Endothelial cell of umbilical vein (primary cell): ENCODE data around the gene ARGLU1. TPM values are rescaled to one million over a fixed set of nuclear protein-coding genes. Genes with fewer than 3 reads are reported as not detected.

Source experiments
- BruUV-seq: library from RNA; stranded (reverse); fragments of 400-500 nt; replicated peaks from 2 replicates; lab custom pipeline; 2021; lab: Mats Ljungman, UMichigan
- CTCF ChIA-PET: fragments of 300-600, 350-600 bp; sonication (Branson Sonifier 250); formaldehyde crosslinking; loops from one replicate; lab custom pipeline; 2021; ENCODE audit warnings: antibody characterized with exemption, inconsistent platforms; lab: Charles Lee
- POLR2A ChIA-PET: fragments of 300-600, 350-600 bp; sonication (Branson Sonifier 250); formaldehyde crosslinking; loops from one replicate; lab custom pipeline; 2021; ENCODE audit warnings: antibody characterized with exemption, inconsistent platforms; lab: Charles Lee
- DNase-seq: peaks from one replicate; pipeline ENCODE4 v3.0.0-alpha.2; 2011; ENCODE audit warnings: low read depth, low spot score
- FAIRE-seq: peaks from 2 replicates; lab custom pipeline; 2011; peaks lifted over from hg19 to GRCh38; lab: Jason Lieb, UNC
- H2AFZ ChIP-seq: 2 replicates; pipeline ENCODE4 v1.6.0; 2012; ENCODE audit warnings: low read depth, low read length, control low read depth, inconsistent platforms
- H3K27ac ChIP-seq: 2 replicates; pipeline ENCODE4 v1.5.1; 2011; ENCODE audit warnings: low read depth, mild to moderate bottlenecking, control low read depth, low read length, moderate library complexity; ENCODE audit not compliant: insufficient read depth
- H3K27me3 ChIP-seq, 2 experiments: 2 replicates each; pipeline versions ENCODE4 v1.6.0 to v1.6.1; 2011; ENCODE audit warnings: low read length in 2 of 2, mixed read lengths in 1 of 2; ENCODE audit not compliant: control insufficient read depth in 2 of 2, insufficient read depth in 2 of 2
- H3K36me3 ChIP-seq, 2 experiments: 2 replicates in 1 of 2; 3 replicates in 1 of 2; pipeline ENCODE4 v1.5.1; 2011; ENCODE audit warnings: low read length in 2 of 2, mild to moderate bottlenecking in 1 of 2, moderate library complexity in 1 of 2; ENCODE audit not compliant: control insufficient read depth in 2 of 2, insufficient read depth in 2 of 2; ENCODE audit errors: extremely low read depth in 1 of 2
- H3K4me1 ChIP-seq: 3 replicates; pipeline ENCODE4 v1.5.1; 2011; ENCODE audit warnings: mild to moderate bottlenecking, low read length; ENCODE audit not compliant: control insufficient read depth, insufficient read depth; ENCODE audit errors: extremely low read depth
- H3K4me2 ChIP-seq: 2 replicates; pipeline ENCODE4 v1.6.1; 2011; ENCODE audit warnings: low read length, control low read depth, mixed read lengths; ENCODE audit not compliant: insufficient read depth
- H3K4me3 ChIP-seq, 3 experiments: fragments of 200-600 bp in 1 of 3; sonication (generic), shearing (Covaris generic) in 1 of 3; replicated peaks in 1 of 3; 2 replicates each; pipeline ENCODE4 v1.5.1; 2011 to 2016; ENCODE audit warnings: control low read depth in 3 of 3, low read length in 3 of 3, mild to moderate bottlenecking in 2 of 3, inconsistent platforms in 1 of 3, low read depth in 1 of 3, moderate library complexity in 1 of 3; ENCODE audit not compliant: insufficient read depth in 1 of 3
- H3K79me2 ChIP-seq: 2 replicates; pipeline ENCODE4 v1.6.0; 2012; ENCODE audit warnings: low read length, inconsistent platforms; ENCODE audit not compliant: control insufficient read depth, insufficient read depth
- H3K9ac ChIP-seq: replicated peaks from 2 replicates; pipeline ENCODE3; 2011; ENCODE audit warnings: low read length, control low read depth; ENCODE audit not compliant: insufficient read depth; ENCODE audit errors: extremely low read depth
- H3K9me1 ChIP-seq: replicated peaks from 3 replicates; pipeline ENCODE4 v1.6.0; 2011; ENCODE audit warnings: mild to moderate bottlenecking, low read length; ENCODE audit not compliant: control insufficient read depth, insufficient read depth; ENCODE audit errors: extremely low read depth
- H3K9me3 ChIP-seq: replicated peaks from 2 replicates; pipeline ENCODE4 v1.5.1; 2012; ENCODE audit warnings: low read length, inconsistent platforms; ENCODE audit not compliant: control insufficient read depth, insufficient read depth
- H4K20me1 ChIP-seq: replicated peaks from 2 replicates; pipeline ENCODE3; 2011; ENCODE audit warnings: mild to moderate bottlenecking, low read length; ENCODE audit not compliant: control insufficient read depth, insufficient read depth; ENCODE audit errors: extremely low read depth
- EZH2 ChIP-seq: IDR thresholded peaks from 2 replicates; pipeline ENCODE4 v1.6.1; 2012; ENCODE audit warnings: borderline replicate concordance, low read depth, mild to moderate bottlenecking, moderate library complexity, low read length, inconsistent platforms; ENCODE audit not compliant: severe bottlenecking
- FOS ChIP-seq: IDR thresholded peaks from 2 replicates; pipeline ENCODE4 v1.6.1; 2011; ENCODE audit warnings: mild to moderate bottlenecking, low read length, moderate library complexity, borderline replicate concordance; ENCODE audit not compliant: insufficient read depth
- GATA2 ChIP-seq: IDR thresholded peaks from 2 replicates; pipeline ENCODE4 v1.7.0; 2011; ENCODE audit warnings: low read depth, mild to moderate bottlenecking, moderate library complexity, mixed read lengths, low read length; ENCODE audit not compliant: insufficient read length, insufficient read depth
- JUN ChIP-seq: IDR thresholded peaks from 2 replicates; pipeline ENCODE4 v1.6.1; 2011; ENCODE audit warnings: borderline replicate concordance, low read depth; ENCODE audit not compliant: insufficient read length, insufficient read depth
- dilution Hi-C: fragments of 300-500 bp; cut with MboI; formaldehyde crosslinking; loops from one replicate; pipeline ENCODE4 v1.15.0; 2019; ENCODE audit warnings: low sequenced_read_pairs; ENCODE audit not compliant: extremely low pct_ligation_motif_present
- intact Hi-C: fragments of 100-400 bp; cut with micrococcal nuclease; formaldehyde crosslinking; loops from one replicate; pipeline ENCODE4 v1.10.0; 2022
- polyA plus RNA-seq, 4 experiments: library from polyadenylated mRNA; depleted of rRNA in 3 of 4; stranded (reverse) in 3 of 4; unstranded in 1 of 4; fragments of >200 nt; gene quantifications; 2 replicates each; pipeline versions ENCODE4 v1.2.1 to v1.2.3, GENCODE V29; 2011 to 2012; ENCODE audit warnings: missing spikeins in 1 of 4
- total RNA-seq: library from RNA; stranded (reverse); gene quantifications from 2 replicates; pipeline ENCODE4 v1.2.3, GENCODE V29; 2021
- TF ChIP-seq, protein P1 (sequence below), 2 donors: IDR thresholded peaks; 1 replicate in 1 of 2; 2 replicates in 1 of 2; pipeline ENCODE4 v1.5.1; 2011; ENCODE audit warnings: low read length in 2 of 2, mild to moderate bottlenecking in 2 of 2, moderate library complexity in 2 of 2, control low read depth in 1 of 2, inconsistent platforms in 1 of 2, low read depth in 1 of 2; ENCODE audit not compliant: insufficient read depth in 1 of 2; ENCODE audit errors: extremely low read depth in 1 of 2

The ARGLU1 gene
- total and polyA plus RNA-seq, 2 donors (not counting 3 experiments of a cell fraction or from before 2014, with no cell fraction given) = 44.4 to 111 TPM

GRCh38 chr13:106587787-106588186 is 19.9 kb upstream of the ARGLU1 start:
- no peaks in the 10 kb centered on the region for H3K9me1 ChIP-seq
- CTCF ChIA-PET = interaction anchor here (1.6 kb wide), 1 partner anchor 32 kb away, joined by 3 read pairs; no protein-coding TSS in a partner anchor
- no peak for DNase-seq

GRCh38 chr13:106586648-106587166 is 18.8 kb upstream of the ARGLU1 start:
- CTCF ChIA-PET = no interaction called here
- no peaks in the 10 kb centered on the region for H3K79me2 ChIP-seq
- H3K4me1 ChIP-seq = no peaks in the 10 kb centered on the region
- BruUV-seq = no TSS peak
- intact Hi-C loops = no loop called here
- no peaks in the 10 kb centered on the region for H3K9me3 ChIP-seq
- H3K9me1 ChIP-seq = no peaks in the 10 kb centered on the region
- no peak overlapping the region for H3K27ac ChIP-seq
- no peak overlapping the region for H3K4me2 ChIP-seq
- H3K9ac ChIP-seq = no peak overlapping the region
- H2AFZ ChIP-seq = no peak overlapping the region
- dilution Hi-C loops = no loop called here
- no peaks in the 10 kb centered on the region for H4K20me1 ChIP-seq
- H3K4me3 ChIP-seq = no peak overlapping the region
- POLR2A ChIA-PET = no interaction called here
- no peaks in the 10 kb centered on the region for H3K36me3 ChIP-seq
- DNase-seq (no peak), FAIRE-seq (no peak)
- TF ChIP-seq, protein P1, sequence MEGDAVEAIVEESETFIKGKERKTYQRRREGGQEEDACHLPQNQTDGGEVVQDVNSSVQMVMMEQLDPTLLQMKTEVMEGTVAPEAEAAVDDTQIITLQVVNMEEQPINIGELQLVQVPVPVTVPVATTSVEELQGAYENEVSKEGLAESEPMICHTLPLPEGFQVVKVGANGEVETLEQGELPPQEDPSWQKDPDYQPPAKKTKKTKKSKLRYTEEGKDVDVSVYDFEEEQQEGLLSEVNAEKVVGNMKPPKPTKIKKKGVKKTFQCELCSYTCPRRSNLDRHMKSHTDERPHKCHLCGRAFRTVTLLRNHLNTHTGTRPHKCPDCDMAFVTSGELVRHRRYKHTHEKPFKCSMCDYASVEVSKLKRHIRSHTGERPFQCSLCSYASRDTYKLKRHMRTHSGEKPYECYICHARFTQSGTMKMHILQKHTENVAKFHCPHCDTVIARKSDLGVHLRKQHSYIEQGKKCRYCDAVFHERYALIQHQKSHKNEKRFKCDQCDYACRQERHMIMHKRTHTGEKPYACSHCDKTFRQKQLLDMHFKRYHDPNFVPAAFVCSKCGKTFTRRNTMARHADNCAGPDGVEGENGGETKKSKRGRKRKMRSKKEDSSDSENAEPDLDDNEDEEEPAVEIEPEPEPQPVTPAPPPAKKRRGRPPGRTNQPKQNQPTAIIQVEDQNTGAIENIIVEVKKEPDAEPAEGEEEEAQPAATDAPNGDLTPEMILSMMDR (IDR thresholded peaks at IDR 0.05; ENCODE audit: extremely low read depth in 1 of 2, insufficient read depth in 1 of 2, low read depth in 1 of 2, low read length in 2 of 2) = no peak
- TF ChIP-seq FOS (no peak), JUN (no peak)
- H3K27me3 ChIP-seq = peaks cover 0 to 6% of the 10 kb centered on the region in 2 experiments

More at GRCh38 chr13:106587787-106588186, 19.9 kb upstream of the ARGLU1 start:
- H4K20me1 ChIP-seq = no peaks in the 10 kb centered on the region
- H3K27ac ChIP-seq = no peak overlapping the region
- dilution Hi-C loops (no loop called here), intact Hi-C loops (no loop called here)
- TF ChIP-seq EZH2 (no peak), GATA2 (no peak)
- TF ChIP-seq, protein P1 (IDR thresholded peaks at IDR 0.05; ENCODE audit: extremely low read depth in 1 of 2, insufficient read depth in 1 of 2, low read depth in 1 of 2, low read length in 2 of 2) = no peak
- no peaks in the 10 kb centered on the region for H3K36me3 ChIP-seq
- no peaks in the 10 kb centered on the region for H3K79me2 ChIP-seq
- no peak overlapping the region for H3K9ac ChIP-seq
- H3K4me1 ChIP-seq = no peaks in the 10 kb centered on the region
- no TSS peak for BruUV-seq
- H2AFZ ChIP-seq = no peak overlapping the region
- H3K27me3 ChIP-seq = peaks cover 0 to 3% of the 10 kb centered on the region in 2 experiments
- H3K9me3 ChIP-seq = no peaks in the 10 kb centered on the region
- POLR2A ChIA-PET = no interaction called here
- no peak overlapping the region for H3K4me2 ChIP-seq
- H3K4me3 ChIP-seq = no peak overlapping the region
- no peak for FAIRE-seq
